Measurements from ENCODE around the gene TBXT. TPM values are rescaled to one million over a fixed set of nuclear protein-coding genes. Genes with fewer than 3 reads are reported as not detected.

The TBXT gene
- total RNA-seq, 4 donors from 2014 or later, result not detected

- H3K36me3 ChIP-seq, result no peaks in the 10 kb centered on the region
- WGBS, result 19% methylated on average over 41 of the region's 41 CpGs
- peaks cover 28% of the 10 kb centered on the region for H3K4me1 ChIP-seq
- no peak overlapping the region for H3K4me3 ChIP-seq
- H3K9me3 ChIP-seq, result no peaks in the 10 kb centered on the region
- TF ChIP-seq CTCF (IDR thresholded peaks at IDR 0.05) (no peak), EP300 (IDR thresholded peaks at IDR 0.05) (no peak), POLR2AphosphoS5 (IDR thresholded peaks at IDR 0.05) (no peak), POLR2A (IDR thresholded peaks at IDR 0.05) (no peak)
- no peak for DNase-seq (ENCODE audit: low spot score in 2 of 2)
- no peak overlapping the region for H3K27ac ChIP-seq
- H3K27me3 ChIP-seq, result peaks cover 80% of the 10 kb centered on the region
Measured at GRCh38 chr6:166169549-166170421, 2.1 kb upstream of the TBXT start.

- TF ChIP-seq EP300 (IDR thresholded peaks at IDR 0.05) (no peak), POLR2AphosphoS5 (IDR thresholded peaks at IDR 0.05) (no peak), CTCF (IDR thresholded peaks at IDR 0.05) (no peak), POLR2A (IDR thresholded peaks at IDR 0.05) (no peak)
- Histone ChIP-seq H3K36me3 (no peaks in the 10 kb centered on the region), H3K27me3 (peaks cover 89% of the 10 kb centered on the region), H3K9me3 (no peaks in the 10 kb centered on the region), H3K27ac (no peak overlapping the region), H3K4me3 (peak overlapping the region; percentile 41), H3K4me1 (peaks cover 28% of the 10 kb centered on the region)
- 2% methylated on average over 26 of the region's 65 CpGs for WGBS
- no peak for DNase-seq (ENCODE audit: low spot score in 2 of 2)
Measured at GRCh38 chr6:166168616-166169548, 1.2 kb upstream of the TBXT start.

GRCh38 chr6:166167258-166167731 lies 356 bp downstream of the TBXT start:
- Histone ChIP-seq H3K27ac (no peak overlapping the region), H3K27me3 (peaks cover 98% of the 10 kb centered on the region), H3K4me3 (peak overlapping the region; percentile 41), H3K36me3 (no peaks in the 10 kb centered on the region), H3K9me3 (no peaks in the 10 kb centered on the region), H3K4me1 (peaks cover 22% of the 10 kb centered on the region)
- DNase-seq (ENCODE audit: low spot score in 2 of 2), result no peak
- WGBS, result 0% methylated on average over 7 of the region's 44 CpGs
- TF ChIP-seq CTCF (IDR thresholded peaks at IDR 0.05) (no peak), POLR2A (IDR thresholded peaks at IDR 0.05) (no peak), EP300 (IDR thresholded peaks at IDR 0.05) (no peak), POLR2AphosphoS5 (IDR thresholded peaks at IDR 0.05) (no peak)

GRCh38 chr6:166166314-166167257 lies 1.1 kb downstream of the TBXT start:
- Histone ChIP-seq H3K27me3 (peaks cover 98% of the 10 kb centered on the region), H3K9me3 (no peaks in the 10 kb centered on the region), H3K27ac (no peak overlapping the region), H3K36me3 (no peaks in the 10 kb centered on the region), H3K4me1 (peaks cover 22% of the 10 kb centered on the region), H3K4me3 (no peak overlapping the region)
- TF ChIP-seq POLR2AphosphoS5 (IDR thresholded peaks at IDR 0.05) (no peak), EP300 (IDR thresholded peaks at IDR 0.05) (no peak), CTCF (IDR thresholded peaks at IDR 0.05) (no peak), POLR2A (IDR thresholded peaks at IDR 0.05) (no peak)
- WGBS, result 1% methylated on average over 33 of the region's 63 CpGs
- DNase-seq (ENCODE audit: low spot score in 2 of 2), result no peak

Measured in suprapubic skin (tissue), 4 donors.